Sigmoid colon (tissue), 7 donors: Measurements from ENCODE around the gene ITPR2. TPM values are rescaled to one million over a fixed set of nuclear protein-coding genes. Genes with fewer than 3 reads are reported as not detected.

Experiments used
- DNase-seq: peaks from one replicate; pipeline ENCODE4 v3.0.0-alpha.2; 2019
- H3K27ac ChIP-seq, 4 donors: fragments of 200-600 bp; sonication (generic); one replicate each; pipeline ENCODE4 v1.5.1; 2016 to 2019; ENCODE audit warnings: mild to moderate bottlenecking in 1 of 4
- H3K27me3 ChIP-seq, 3 donors: fragments of 200-600 bp; sonication (generic); one replicate each; pipeline ENCODE4 v1.5.1; 2019; ENCODE audit warnings: mild to moderate bottlenecking in 1 of 3
- H3K36me3 ChIP-seq, 4 donors: fragments of 200-600 bp; sonication (generic); one replicate each; pipeline ENCODE4 v1.5.1; 2016 to 2019
- H3K4me1 ChIP-seq, 4 donors: fragments of 200-600 bp; sonication (generic); one replicate each; pipeline ENCODE4 v1.5.1; 2017 to 2019
- H3K4me3 ChIP-seq, 4 donors: fragments of 200-600 bp; sonication (generic); one replicate each; pipeline ENCODE4 v1.5.1; 2017 to 2019; ENCODE audit warnings: mild to moderate bottlenecking in 2 of 4, moderate library complexity in 1 of 4
- H3K9me3 ChIP-seq, 4 donors: fragments of 200-600 bp in 3 of 4; sonication (generic) in 3 of 4; one replicate each; pipeline versions ENCODE4 v1.5.1 to v1.6.1; 2013 to 2019
- EP300 ChIP-seq, 4 donors: sonication (generic); formaldehyde crosslinking; IDR thresholded peaks; one replicate each; pipeline ENCODE4 v1.6.1; 2017; ENCODE audit warnings: antibody characterized with exemption in 4 of 4
- POLR2A ChIP-seq, 2 donors: fragments of 450-650 bp; IDR thresholded peaks; one replicate each; pipeline ENCODE4 v1.6.1; 2016; ENCODE audit warnings: antibody characterized with exemption in 2 of 2, mild to moderate bottlenecking in 2 of 2, moderate library complexity in 2 of 2
- POLR2AphosphoS5 ChIP-seq, 4 donors: sonication (generic); formaldehyde crosslinking; IDR thresholded peaks; one replicate each; pipeline ENCODE4 v1.6.1; 2017; ENCODE audit warnings: antibody characterized with exemption in 4 of 4
- WGBS, 2 donors: extraction: QIAGEN DNeasy Blood & Tissue Kit; methylation state at CpG; one replicate each; pipeline ENCODE4 v1.1.7; 2013; 5-methylcytosine and 5-hydroxymethylcytosine counted together
- intact Hi-C: fragments of 100-400 bp; cut with DNase I; formaldehyde crosslinking; loops from one replicate; pipeline ENCODE4 v1.15.1; 2023
- polyA plus RNA-seq, 3 donors: library from polyadenylated mRNA; stranded (reverse); fragments of 200-250 nt; gene quantifications; one replicate each; pipeline ENCODE4 v1.2.3, GENCODE V29; 2013
- total RNA-seq, 4 donors: library from RNA; depleted of rRNA; stranded (reverse); fragments of >200 nt; gene quantifications; one replicate each; pipeline ENCODE4 v1.1.0, GENCODE V29; 2016
- TF ChIP-seq, protein P1 (sequence below), 4 experiments: fragments of 450-650 bp in 3 of 4; fragments of 200-600 bp in 1 of 4; IDR thresholded peaks; one replicate each; pipeline ENCODE4 v1.5.1; 2016 to 2019; ENCODE audit warnings: antibody characterized with exemption in 4 of 4, mild to moderate bottlenecking in 3 of 4, moderate library complexity in 2 of 4
- donor health status: healthy with polysubstance abuse.
- donor health status: Bipolar disorder and iron deficiency.
- donor health status: healthy.

ITPR2 gene
- total and polyA plus RNA-seq, 7 donors: 1.4 to 78.1 (median 58.9) TPM

DNA sequence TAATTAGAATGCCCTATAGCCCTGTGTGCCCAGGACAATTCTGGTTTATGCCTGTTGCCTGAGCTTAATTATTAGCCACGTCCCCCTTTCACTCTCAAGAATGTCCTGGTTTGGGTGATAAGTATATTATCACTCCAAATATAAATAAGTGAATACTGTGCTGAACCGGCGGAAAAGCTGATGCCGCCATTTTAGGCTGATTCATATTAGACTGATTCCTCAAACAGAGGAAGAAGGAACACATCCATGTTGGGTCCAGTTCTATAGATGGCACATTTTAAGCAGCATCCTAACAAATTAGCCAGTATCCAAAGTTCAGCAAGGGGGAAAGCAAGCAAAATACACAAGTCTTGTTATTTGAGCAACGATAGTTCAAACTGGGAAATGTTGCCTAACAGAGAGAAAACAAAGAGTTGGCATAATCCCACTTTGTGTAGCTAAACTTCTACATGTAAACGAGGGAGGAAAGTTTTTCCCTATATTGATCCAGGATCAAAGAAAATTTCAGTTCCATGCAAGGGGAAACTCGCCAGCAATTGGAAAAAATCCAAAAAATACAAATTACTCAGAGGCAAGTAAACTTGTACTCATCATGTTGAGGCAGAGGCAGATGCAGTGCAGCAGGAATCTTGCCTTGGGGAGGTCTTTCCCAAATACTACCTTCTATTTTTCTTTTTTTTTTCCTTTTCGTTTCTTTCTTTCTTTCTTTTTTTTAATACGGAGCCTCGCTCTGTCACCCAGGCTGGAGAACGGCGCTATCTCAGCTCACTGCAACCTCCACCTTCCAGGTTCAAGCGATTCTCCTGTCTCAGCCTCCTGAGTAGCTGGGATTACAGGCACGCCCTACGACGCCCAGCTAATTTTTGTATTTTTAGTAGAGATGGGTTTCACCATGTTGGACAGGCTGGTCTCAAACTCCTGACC lies 96.2 kb downstream of the ITPR2 start:
- Histone ChIP-seq H3K4me3 (no peak overlapping the region), H3K36me3 (no peaks in the 10 kb centered on the region), H3K27ac (no peak overlapping the region), H3K27me3 (no peaks in the 10 kb centered on the region), H3K4me1 (peaks cover 0 to 45% (median 14%) of the 10 kb centered on the region in 4 donors), H3K9me3 (no peaks in the 10 kb centered on the region)
- TF ChIP-seq POLR2AphosphoS5 (IDR thresholded peaks at IDR 0.05): no peak
- TF ChIP-seq, protein P1, sequence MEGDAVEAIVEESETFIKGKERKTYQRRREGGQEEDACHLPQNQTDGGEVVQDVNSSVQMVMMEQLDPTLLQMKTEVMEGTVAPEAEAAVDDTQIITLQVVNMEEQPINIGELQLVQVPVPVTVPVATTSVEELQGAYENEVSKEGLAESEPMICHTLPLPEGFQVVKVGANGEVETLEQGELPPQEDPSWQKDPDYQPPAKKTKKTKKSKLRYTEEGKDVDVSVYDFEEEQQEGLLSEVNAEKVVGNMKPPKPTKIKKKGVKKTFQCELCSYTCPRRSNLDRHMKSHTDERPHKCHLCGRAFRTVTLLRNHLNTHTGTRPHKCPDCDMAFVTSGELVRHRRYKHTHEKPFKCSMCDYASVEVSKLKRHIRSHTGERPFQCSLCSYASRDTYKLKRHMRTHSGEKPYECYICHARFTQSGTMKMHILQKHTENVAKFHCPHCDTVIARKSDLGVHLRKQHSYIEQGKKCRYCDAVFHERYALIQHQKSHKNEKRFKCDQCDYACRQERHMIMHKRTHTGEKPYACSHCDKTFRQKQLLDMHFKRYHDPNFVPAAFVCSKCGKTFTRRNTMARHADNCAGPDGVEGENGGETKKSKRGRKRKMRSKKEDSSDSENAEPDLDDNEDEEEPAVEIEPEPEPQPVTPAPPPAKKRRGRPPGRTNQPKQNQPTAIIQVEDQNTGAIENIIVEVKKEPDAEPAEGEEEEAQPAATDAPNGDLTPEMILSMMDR (IDR thresholded peaks at IDR 0.05): no peak
- TF ChIP-seq POLR2A (IDR thresholded peaks at IDR 0.05): no peak
- TF ChIP-seq EP300 (IDR thresholded peaks at IDR 0.05): no peak
- intact Hi-C loops: no loop called here
- no peak for DNase-seq
- WGBS, 2 donors: 85 to 92% methylated on average over 16 of the region's 16 CpGs

DNA sequence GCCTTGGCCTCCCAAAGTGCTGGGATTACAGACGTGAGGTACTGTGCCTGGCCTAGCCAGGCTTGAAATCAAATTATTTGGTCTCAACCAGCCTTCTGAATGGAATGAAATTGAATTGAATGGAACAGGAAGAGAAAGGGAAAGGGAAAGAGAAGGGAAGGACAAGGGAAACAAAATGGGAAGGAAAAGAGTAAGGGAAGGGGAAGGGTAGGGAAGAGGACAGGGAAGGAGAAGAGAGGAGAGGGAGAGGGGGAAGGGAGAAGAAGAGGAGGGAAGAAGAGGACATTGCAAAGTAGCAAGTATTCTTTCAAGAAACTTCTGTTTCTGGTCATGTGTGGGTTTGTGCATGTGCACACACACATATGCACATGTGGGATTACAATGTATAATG lies 97.8 kb downstream of the ITPR2 start:
- H3K36me3 ChIP-seq: no peaks in the 10 kb centered on the region
- TF ChIP-seq POLR2A (IDR thresholded peaks at IDR 0.05): no peak
- TF ChIP-seq EP300 (IDR thresholded peaks at IDR 0.05): no peak
- no peak for TF ChIP-seq POLR2AphosphoS5 (IDR thresholded peaks at IDR 0.05)
- TF ChIP-seq, protein P1 (IDR thresholded peaks at IDR 0.05): no peak
- no peaks in the 10 kb centered on the region for H3K27me3 ChIP-seq
- DNase-seq: no peak
- WGBS, 2 donors: 51 to 92% methylated on average over 1 of the region's 1 CpG
- H3K9me3 ChIP-seq: no peaks in the 10 kb centered on the region
- intact Hi-C loops: no loop called here
- H3K4me1 ChIP-seq: peaks cover 0 to 37% (median 2%) of the 10 kb centered on the region in 4 donors
- no peak overlapping the region for H3K4me3 ChIP-seq
- peak overlapping the region in 3 of 4 donors; percentile 14 to 54 (median 20) for H3K27ac ChIP-seq

DNA sequence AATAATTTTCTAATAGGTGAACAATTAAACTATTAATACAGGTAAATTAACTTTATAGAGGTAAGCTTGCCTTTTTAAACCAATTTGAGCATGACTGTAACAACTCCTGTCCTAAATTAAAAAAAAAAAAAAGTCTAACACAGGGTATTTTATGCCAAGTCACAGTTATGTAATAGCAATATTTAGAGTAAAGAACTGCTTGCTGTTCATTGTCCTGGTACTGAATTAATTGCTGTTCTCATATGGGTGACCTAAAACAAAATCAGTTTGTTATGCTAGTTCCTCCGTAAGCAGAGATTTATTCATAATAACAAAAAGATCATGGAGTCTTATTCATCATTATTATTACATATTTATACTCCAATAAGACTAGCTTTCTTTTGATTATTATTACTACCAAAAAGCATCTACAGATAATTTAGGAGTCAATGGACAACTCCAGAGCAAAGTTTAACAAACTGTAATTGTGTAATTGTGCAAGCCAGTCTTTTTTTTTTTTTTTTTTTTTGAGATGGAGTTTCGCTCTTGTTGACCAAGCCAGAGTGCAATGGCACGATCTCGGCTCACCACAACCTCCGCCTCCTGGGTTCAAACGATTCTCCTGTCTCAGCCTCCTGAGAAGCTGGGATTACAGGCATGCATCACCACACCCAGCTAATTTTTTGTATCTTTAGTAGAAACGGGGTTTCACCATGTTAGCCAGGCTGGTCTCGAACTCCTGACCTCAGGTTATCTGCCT lies 98.3 kb downstream of the ITPR2 start:
- Histone ChIP-seq H3K9me3 (no peaks in the 10 kb centered on the region), H3K27ac (peak overlapping the region in 3 of 4 donors; percentile 20 to 54 (median 27)), H3K4me1 (peaks cover 0 to 31% (median 2%) of the 10 kb centered on the region in 4 donors), H3K27me3 (no peaks in the 10 kb centered on the region), H3K36me3 (no peaks in the 10 kb centered on the region), H3K4me3 (no peak overlapping the region)
- TF ChIP-seq, protein P1 (IDR thresholded peaks at IDR 0.05): no peak
- no peak for TF ChIP-seq EP300 (IDR thresholded peaks at IDR 0.05)
- TF ChIP-seq POLR2AphosphoS5 (IDR thresholded peaks at IDR 0.05): peak in 1 of 4 donors; percentile 30
- no peak for TF ChIP-seq POLR2A (IDR thresholded peaks at IDR 0.05)
- 94 to 95% methylated on average over 8 of the region's 8 CpGs for WGBS, 2 donors
- DNase-seq: no peak
- intact Hi-C loops: no loop called here

DNA sequence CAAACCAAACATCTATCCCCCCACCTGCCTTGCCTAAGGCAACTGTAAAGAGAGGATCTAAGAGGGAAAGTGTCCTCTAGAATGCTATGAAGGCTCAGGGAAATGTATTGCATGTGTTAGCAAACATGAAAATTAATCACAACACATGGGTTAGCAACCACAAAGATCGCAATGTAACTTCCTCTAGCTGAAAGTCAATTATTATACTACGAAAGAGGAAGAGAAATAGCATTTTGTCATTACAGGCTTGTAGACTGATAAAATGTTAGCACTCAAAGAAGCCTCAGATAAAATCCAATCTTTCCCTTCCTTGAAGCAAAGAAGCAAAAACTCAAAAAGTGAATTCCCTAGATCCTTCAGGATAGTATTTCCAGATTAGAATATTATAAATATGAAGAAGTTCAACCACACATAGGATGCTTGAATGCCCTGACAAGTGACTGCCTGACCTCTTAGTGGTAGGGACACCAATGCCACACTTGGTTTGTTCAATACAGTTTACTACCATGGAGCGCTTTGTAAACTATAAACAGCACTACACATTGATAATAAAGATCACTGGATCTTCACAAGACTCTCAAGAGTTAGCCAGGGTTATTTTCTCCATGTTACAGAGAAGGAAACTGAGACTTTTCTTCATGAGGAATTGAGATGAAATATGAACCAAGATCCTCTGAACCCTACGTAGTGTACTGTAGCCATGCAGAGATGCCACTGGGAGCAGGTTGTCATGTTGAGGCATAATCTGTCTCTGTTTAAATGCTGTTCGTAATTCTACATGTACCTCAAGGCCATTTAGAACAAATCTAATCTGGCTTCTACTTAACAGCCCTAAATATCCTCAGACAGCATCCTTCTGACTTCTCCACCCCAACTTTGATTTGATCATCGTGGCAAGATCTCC lies 100.7 kb downstream of the ITPR2 start:
- WGBS, 2 donors: 66 to 72% methylated on average over 6 of the region's 6 CpGs
- Histone ChIP-seq H3K36me3 (no peaks in the 10 kb centered on the region), H3K4me1 (peaks cover 0 to 38% (median 5%) of the 10 kb centered on the region in 4 donors), H3K4me3 (no peak overlapping the region), H3K27ac (peak overlapping the region in 1 of 4 donors; percentile 7), H3K9me3 (no peaks in the 10 kb centered on the region), H3K27me3 (no peaks in the 10 kb centered on the region)
- DNase-seq: no peak
- intact Hi-C loops: no loop called here
- TF ChIP-seq, protein P1 (IDR thresholded peaks at IDR 0.05): no peak
- TF ChIP-seq EP300 (IDR thresholded peaks at IDR 0.05) (no peak), POLR2AphosphoS5 (IDR thresholded peaks at IDR 0.05) (no peak), POLR2A (IDR thresholded peaks at IDR 0.05) (no peak)
